Measurements from ENCODE around the gene PLB1.

The PLB1 gene

GRCh38 chr2:28505361-28505760, 9.5 kb downstream of the PLB1 start:
- no peak for DNase-seq

DNA sequence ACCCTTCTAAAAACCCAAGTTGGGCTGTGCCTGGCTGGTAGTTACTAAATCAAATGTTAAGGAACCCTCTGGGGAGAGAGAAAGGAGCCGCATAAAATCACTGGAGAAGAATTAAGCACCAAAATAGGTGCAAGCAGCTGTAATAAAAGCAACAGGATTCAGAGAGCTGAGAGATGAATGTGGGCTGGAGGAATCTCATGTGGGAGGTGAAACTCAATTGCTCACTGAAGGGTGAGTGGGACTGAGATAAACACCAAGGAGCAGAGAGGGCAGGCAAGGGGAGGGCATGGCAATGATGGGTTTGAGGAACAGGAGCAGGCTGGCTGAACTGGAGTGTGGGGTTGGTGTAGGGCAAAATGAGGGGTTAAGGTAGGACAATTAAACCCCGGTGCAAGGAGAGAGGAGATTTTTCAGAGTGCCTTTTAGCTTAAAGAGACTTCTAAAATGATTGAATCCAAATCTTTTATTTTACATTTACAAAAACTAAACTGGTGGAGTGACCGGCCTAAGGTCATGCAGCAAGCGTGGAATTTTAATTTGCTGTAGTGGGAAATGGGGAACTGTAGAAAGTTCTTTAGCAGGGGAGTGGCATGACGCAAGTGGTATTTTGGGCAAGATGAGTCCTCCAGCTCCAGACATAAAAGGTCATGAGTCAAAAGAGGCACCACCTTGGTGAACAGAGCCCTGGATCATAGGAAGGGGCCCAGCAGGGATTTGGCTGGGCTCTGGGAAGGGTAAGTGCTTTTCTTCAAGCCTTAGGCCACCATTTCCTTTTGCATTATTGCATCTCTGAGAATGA, 10.5 kb downstream of the PLB1 start:
- DNase-seq: no peak

DNA sequence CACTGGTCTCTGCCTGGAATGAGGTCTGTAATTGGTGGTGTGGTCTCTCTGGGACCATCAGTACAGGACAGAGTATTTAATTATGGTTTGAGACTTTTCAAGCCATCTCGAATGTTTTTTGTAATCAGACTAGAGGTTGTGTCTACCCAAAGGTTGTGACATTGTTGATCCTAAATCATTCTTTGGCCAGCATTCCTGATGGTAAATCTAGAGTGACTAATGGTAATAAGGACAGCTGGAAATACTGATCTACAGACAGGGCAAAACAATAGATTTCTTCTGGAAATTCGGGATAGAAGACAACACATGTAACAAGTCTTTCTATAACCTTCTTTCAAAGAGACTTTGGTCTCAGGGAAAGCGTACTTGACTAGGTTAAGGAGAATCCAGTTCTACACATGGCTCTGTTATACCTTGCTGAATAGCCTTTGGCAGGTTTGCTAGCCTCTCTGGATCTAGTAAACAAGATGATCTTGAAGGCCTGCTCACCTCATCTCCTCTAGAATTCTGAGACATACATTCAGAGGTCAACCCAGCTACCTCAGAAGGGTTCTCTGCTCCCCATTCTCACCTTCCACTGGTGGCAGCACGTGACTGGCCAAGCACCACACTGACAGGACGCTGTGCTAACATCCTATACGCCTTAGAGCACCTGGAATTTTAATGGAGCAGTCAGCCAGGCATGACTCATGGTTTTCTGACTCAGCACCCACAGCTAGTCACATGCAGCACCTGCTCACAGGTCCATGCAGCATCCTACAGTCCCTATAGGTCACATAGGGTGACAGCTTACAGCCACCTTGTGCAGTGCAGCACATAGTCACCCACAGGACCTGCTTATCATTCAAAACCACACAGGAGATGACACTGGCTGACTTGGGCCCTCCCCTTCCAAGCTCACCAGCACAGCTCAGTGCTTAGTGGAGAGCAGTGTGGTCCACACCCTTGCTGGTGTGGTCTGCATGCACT, 12.2 kb downstream of the PLB1 start:
- DNase-seq: no peak

DNA sequence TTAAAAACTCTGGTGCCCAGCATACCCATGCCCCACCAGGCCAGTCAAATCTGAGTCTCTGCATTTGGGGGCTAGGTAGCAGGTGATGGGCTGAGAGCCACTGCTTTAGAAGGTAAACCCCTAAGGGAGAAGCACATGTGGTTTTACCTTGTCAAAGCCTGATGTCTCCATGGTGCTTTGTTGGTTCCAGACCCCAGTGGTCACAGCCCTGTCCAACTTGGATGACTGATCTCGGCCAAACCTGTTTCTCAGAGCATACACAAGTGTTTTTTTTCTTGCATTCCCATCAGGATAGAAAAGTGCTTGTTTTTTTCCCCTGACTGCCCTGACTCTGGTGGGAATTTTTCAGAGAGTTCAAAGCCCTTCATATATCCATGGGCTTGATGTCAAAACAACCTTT, 13.5 kb downstream of the PLB1 start:
- no peak for DNase-seq

DNA sequence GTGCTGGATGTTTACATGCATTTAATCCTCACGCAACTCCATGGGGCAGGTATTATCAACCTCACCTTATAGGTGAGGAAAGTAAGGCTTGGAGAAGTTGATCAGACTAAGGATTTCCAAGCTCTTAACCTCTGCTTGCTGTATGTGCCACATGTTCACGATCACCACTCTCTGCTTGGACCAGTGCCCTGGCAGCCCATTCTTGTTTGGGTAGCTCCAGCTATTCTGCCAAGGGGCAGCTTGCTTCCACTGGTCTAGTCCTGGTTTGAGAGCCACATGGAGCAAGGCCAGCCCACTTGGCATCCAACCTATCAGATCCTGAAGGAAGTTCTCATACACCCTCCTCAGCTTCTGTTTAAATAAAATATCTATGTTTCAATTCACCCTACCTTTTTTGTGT, 14.3 kb downstream of the PLB1 start:
- DNase-seq: no peak

- DNase-seq: no peak
Measured at GRCh38 chr2:28511871-28512606, 16.2 kb downstream of the PLB1 start.

DNA sequence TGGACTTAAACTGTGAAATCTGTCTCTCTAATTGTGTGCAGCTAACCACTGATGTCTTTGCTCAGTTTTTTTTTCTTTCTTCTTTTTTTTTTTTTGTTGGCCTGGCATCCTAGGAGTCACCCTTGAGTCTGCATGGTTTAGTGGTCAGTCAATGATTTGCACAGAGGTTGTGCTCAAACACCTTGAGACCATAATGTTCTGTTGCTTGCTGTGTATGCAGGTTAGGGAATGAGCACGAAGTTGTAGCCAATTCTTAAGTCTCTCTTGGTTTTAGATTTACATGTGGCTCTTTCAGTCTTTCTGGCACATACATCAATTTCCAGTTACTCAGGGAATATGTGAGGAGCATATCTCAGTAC, 16.7 kb downstream of the PLB1 start:
- no peak for DNase-seq

DNA sequence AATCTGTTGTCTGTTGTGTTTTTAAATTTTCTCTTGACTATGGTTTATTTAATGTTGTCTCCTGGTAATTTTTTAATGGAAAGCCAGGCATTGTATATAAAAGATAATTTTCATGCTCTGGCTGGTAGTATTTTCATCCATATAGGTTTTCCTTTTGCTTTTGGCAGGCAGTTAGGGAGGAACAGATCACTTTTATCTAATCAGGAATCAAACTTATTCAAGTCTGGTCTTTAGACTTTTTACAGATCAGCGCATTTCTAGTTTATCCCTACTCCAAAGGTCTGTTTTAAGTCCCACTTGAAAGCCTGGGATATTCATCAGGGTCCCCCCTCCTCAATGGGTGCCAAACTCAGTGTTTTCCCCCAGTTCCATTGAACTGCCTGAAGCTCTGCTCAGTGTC, 17.2 kb downstream of the PLB1 start:
- no peak for DNase-seq

GRCh38 chr2:28515176-28515751, 19.4 kb downstream of the PLB1 start:
- DNase-seq: no peak

GRCh38 chr2:28516430-28516829, 20.6 kb downstream of the PLB1 start:
- DNase-seq: no peak

DNA sequence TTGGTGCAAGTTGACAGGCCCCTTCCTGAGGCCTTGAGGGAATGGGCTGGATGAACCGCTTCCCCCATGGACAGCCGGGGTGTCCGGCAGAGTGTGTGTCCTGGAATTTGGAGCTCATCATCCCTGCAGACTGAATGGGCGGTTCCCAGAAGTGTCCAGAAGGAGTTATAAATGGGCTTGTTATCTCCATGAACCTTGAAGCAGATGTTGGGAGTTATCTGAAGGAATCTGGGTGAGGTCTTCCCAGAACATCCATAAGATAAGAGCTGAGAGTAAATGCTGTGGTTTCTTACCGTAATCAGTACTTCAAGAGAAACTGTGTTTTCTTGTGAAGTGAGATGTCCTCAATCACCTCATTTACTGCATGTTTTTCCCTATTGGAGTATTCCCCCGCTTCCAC, 21.1 kb downstream of the PLB1 start:
- no peak for DNase-seq

DNA sequence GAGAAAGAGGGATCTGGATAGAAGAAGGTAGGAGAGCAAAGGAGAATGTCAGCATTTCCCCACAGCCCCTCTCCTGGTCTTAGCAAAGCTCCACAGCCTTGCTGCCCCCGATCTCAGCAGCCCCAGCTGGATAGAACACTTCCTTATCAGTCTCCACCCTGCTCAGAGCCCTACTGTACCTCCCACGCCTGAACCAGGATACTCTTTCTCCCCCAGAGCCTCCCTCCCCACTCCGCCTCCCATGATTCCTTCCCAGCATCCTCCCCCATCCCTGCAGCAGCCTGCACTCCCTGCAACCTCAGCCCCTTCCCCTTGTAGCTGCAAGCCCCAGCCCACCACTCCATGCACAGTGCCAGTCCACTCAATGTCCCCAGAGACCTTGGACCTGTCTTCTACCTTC, 25.8 kb downstream of the PLB1 start:
- DNase-seq: no peak

DNA sequence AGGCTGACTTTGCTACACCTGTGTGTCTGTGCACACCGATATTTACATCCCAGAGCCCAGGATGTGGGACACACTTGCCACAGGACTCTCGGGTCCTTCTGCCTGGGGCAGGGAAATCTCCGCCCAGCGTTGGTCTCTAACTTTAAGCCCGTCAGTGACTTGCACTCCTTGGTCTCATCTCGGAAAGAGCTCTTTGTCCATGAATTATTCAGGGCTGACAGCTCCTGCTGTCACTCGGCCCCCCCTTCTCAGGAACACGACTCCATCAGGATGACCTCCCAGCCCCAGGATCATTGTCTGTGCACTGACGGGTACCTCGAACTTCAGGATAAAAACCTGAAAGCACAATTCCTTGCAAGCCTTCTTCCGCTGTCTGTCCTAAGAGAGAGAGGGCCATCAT, 26.6 kb downstream of the PLB1 start:
- DNase-seq: no peak

DNA sequence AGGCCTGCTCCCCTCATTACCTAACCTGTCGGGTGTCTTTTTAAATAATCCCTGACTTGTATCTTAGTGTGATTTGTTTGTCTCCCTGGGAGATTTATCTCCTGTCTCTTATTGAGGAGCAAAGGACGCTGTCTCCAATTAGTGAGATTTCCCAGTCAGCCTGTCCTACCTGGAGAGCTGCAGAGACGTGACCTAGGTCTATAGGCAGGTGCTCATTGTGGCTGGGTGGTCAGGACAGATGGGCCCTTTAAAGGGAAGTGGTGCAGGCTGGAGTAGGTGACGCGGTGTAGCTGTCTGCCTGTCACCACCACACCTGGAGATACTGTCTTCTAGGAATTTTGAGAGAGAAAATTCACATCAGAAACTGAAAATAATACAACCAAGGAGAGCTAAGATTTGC, 28.0 kb downstream of the PLB1 start:
- peak in 1 of 2 experiments; percentile 41 for DNase-seq

- peak in 1 of 2 experiments; percentile 38 for DNase-seq
Measured at GRCh38 chr2:28525481-28525880, 29.6 kb downstream of the PLB1 start.

- DNase-seq: no peak
Measured at GRCh38 chr2:28526527-28527132, 30.8 kb downstream of the PLB1 start.

GRCh38 chr2:28527196-28527595, 31.3 kb downstream of the PLB1 start:
- no peak for DNase-seq

DNA sequence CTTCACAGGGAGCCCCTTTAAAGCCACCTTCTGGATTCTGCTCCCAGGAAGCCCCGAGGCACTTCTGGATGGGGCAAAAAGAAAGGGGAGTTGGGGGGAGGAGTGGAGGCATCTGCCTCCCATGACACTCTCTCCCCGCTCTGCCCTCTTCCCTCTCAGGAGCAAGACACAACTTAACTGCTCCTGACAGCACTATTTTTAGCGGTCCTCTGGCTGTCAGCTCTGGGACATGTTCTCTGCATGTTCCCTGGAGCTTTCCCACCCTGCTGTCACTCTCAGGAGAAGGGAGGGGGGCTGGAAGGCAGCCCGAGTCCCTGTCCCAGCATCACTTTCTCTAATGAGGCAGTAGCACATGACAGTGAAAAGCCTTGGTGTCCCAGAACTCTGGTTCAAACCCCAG, 32.3 kb downstream of the PLB1 start:
- no peak for DNase-seq

DNA sequence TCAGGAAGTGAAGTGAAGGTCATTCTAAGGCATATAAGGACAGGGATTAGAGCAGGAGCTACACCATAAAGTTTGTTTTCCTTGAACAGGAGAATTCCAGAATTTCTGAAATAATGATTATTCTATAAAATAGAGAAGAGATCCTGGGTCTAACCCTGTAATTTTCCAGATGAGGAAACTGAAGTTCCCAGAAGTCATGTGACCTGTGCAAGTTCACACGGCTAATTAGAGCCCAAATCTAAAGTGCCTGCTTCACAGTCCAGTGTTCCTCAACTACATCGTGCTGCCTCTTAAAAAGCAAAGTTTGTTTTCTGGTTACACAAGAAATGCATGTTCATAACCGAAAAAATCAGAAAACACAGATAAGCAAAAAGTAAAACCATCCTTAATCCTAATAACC, 34.9 kb downstream of the PLB1 start:
- no peak for DNase-seq

DNA sequence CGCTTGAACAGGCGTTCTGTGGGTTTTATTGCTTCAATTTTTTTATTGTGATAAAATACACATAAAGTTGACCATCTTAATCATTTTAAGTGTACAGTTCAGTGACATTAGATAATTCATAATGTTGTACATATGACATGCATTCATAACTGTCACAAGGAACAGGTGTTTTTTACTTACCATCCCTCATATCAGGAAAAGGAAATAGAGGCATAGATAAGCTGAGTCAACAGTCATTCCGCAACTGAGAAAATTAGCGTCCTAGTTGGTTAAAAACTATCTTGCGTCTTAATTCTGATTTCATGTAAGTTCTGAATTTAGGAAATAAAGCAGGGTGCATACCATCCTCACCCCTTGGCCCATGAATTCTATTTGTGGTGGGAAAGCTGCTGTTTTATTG, 36.5 kb downstream of the PLB1 start:
- no peak for DNase-seq

DNA sequence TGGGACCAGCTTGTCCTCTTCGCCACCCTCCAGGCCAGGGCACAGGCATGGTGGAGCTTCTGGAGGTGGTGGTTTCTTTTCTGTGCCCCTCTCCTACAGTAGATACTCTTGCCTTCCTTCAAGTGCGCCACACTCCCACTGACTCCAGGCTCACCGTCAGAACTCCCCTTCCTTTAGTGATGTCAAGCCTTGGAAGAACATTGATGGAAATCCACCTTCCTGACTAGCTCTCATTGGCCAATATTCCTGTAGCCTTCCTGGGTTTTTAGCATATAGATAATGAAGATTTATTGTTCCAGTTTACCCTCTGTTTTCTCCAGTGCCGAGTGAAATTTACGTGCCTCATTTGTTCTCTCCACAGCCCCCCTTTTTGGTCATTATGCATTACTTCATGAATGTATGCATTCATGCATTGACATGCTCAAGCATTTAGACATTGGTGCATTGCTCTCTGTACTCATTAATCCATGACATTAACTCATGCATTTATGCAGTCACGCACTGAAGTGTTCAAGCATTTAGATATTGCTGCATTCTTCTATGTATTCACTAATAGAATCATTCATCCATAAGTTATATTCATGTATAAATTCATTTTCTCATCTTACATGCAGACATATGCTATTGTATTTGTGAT, 37.3 kb downstream of the PLB1 start:
- no peak for DNase-seq

- DNase-seq: no peak
Measured at GRCh38 chr2:28534817-28535216, 39.0 kb downstream of the PLB1 start.
